ENCODE data around the gene UIMC1.

GRCh38 chr5:177006265-177006972 lies at the start of gene UIMC1:
- TF ChIP-seq CTCF (conservative IDR thresholded peaks at IDR 0.05; ENCODE audit: low read depth, low read length) (no peak), EZH2 (IDR thresholded peaks at IDR 0.05; ENCODE audit: low read length, unreplicated experiment) (no peak), EZH2phosphoT487 (IDR thresholded peaks at IDR 0.05; ENCODE audit: borderline replicate concordance, low read length) (peak; percentile 43; the same call in 1 of the 2 replicates)

Measured in PC-3 (cell line).